NT2/D1 (cell line): ENCODE data around the gene OSER1.
"Not testable (repeated sequence)": the region's sequence is repeated elsewhere in the genome, so short reads cannot be mapped to it uniquely, and the experiment has no call there.

Experiments used
- DNase-seq: peaks from one replicate; pipeline ENCODE4 v3.0.0-alpha.2; 2011; ENCODE audit warnings: low read depth, low spot score
- H3K27me3 ChIP-seq: 2 replicates; pipeline ENCODE4 v1.6.0; 2011; ENCODE audit warnings: mild to moderate bottlenecking; ENCODE audit not compliant: insufficient read length, insufficient read depth
- H3K36me3 ChIP-seq: 2 replicates; pipeline ENCODE4 v1.6.1; 2011; ENCODE audit warnings: mild to moderate bottlenecking, low read length, mixed read lengths; ENCODE audit not compliant: insufficient read depth, insufficient read length
- H3K4me1 ChIP-seq: 2 replicates; pipeline ENCODE4 v1.5.1; 2011; ENCODE audit not compliant: insufficient read depth, insufficient read length
- H3K4me3 ChIP-seq: 2 replicates; pipeline ENCODE4 v1.5.1; 2011; ENCODE audit warnings: low read depth; ENCODE audit not compliant: insufficient read length
- H3K9ac ChIP-seq: 2 replicates; pipeline ENCODE4 v1.6.0; 2011; ENCODE audit warnings: low read depth; ENCODE audit not compliant: insufficient read length
- H3K9me3 ChIP-seq: 2 replicates; pipeline ENCODE4 v1.5.1; 2011; ENCODE audit warnings: mild to moderate bottlenecking, low read length; ENCODE audit not compliant: insufficient read depth
- SUZ12 ChIP-seq: IDR thresholded peaks from 2 replicates; pipeline ENCODE4 v1.6.1; 2011; ENCODE audit not compliant: insufficient read length, insufficient read depth; ENCODE audit errors: extremely low read depth
- YY1 ChIP-seq: IDR thresholded peaks from 2 replicates; pipeline ENCODE4 v1.6.1; 2011; ENCODE audit not compliant: insufficient read length, insufficient read depth
- ZNF274 ChIP-seq: IDR thresholded peaks from 2 replicates; pipeline ENCODE4 v1.6.1; 2011; ENCODE audit warnings: mild to moderate bottlenecking, low read depth, low read length

The OSER1 gene

DNA sequence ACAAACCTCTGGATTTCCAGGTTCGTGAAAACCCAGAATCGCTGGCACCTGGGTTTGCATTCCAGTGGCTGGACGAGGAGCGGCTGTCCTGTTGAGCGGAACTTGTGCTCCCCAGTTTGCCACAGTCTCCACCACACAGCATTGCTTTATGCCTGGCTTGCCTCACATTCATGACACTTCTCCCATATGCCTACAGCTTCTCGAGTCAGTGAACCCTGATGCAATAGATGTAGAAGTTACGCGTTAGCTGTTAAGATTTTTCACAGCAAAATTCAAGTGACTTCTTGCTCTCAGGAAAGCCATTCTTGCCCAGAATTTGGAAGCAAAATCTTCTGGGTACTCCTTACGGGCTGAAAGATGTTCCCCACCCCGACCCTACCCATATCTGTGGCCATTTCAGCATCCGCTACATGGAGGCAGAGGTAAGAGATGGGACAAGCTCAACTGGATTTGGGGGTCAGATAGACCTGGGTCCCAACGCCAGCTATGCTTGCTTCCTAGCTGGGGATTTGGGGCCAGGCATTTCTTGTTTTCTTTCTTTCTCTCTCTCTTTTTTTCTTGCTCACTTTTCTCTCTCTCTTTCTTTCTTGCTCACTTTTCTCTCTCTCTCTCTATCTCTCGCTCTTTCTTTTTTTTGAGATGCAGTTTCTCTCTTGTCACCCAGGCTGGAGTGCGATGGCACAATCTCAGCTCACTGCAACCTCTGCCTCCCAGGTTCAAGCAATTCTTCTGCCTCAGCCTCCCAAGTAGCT lies 24.2 kb upstream of the OSER1 start:
- Histone ChIP-seq H3K4me1 (peaks cover 4% of the 10 kb centered on the region), H3K9me3 (peaks cover 5% of the 10 kb centered on the region; the same call in 1 of the 2 replicates), H3K36me3 (no peaks in the 10 kb centered on the region), H3K9ac (no peak overlapping the region), H3K4me3 (no peak overlapping the region), H3K27me3 (no peaks in the 10 kb centered on the region)
- TF ChIP-seq SUZ12 (no peak), YY1 (no peak), ZNF274 (no peak)
- no peak for DNase-seq

DNA sequence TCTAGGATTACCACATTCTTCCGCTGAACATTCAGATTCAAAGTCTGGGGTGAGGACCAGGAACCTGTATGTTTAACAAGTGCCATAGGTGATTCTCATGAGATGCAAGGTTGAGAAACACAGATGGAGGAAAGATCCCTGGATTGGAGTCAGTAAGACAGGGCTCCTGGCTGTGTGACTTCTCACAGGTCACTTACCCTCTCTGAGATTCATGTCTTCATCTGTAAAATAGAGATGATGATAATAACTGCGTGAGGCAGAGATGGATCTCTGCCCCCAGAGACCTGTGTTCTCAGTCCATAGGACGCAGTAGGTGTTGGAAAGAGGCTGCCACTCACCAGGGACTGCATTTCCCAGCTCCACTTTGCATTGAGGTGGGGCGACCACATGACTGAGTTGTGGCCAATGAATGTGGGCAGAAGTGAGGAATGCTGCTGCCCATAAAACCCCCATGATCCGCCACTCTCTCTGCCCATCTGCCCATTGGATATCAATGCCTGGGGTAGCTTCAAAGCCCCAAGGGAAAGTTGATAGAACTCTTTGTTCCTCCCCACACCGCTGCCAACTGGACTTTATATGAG lies 23.0 kb upstream of the OSER1 start:
- no peak overlapping the region for H3K4me3 ChIP-seq
- no peak for DNase-seq
- TF ChIP-seq SUZ12 (no peak), ZNF274 (no peak), YY1 (no peak)
- peaks cover 1% of the 10 kb centered on the region; the same call in 1 of the 2 replicates for H3K9me3 ChIP-seq
- H3K27me3 ChIP-seq = no peaks in the 10 kb centered on the region
- peaks cover 8% of the 10 kb centered on the region for H3K4me1 ChIP-seq
- H3K36me3 ChIP-seq = no peaks in the 10 kb centered on the region
- H3K9ac ChIP-seq = no peak overlapping the region

DNA sequence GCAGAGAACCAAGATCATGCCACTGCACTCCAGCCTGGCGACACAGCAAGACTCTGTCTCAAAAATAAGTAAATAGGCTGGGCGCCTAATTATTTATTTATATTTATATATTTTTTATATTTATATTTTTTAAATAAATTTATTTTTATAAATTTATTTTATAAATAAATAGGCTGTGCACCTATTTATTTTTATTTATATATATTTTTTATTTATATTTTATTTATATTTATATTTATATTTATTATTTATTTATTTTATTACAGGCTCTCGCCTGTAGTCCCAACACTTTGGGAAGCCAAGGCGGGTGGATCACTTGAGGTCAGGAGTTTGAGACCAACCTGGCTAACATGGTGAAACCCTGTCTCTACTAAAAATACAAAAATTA lies 21.9 kb upstream of the OSER1 start:
- H3K4me1 ChIP-seq = peaks cover 12% of the 10 kb centered on the region
- not testable (repeated sequence) for H3K9ac ChIP-seq, H3K36me3 ChIP-seq, DNase-seq, H3K4me3 ChIP-seq, H3K27me3 ChIP-seq, H3K9me3 ChIP-seq

DNA sequence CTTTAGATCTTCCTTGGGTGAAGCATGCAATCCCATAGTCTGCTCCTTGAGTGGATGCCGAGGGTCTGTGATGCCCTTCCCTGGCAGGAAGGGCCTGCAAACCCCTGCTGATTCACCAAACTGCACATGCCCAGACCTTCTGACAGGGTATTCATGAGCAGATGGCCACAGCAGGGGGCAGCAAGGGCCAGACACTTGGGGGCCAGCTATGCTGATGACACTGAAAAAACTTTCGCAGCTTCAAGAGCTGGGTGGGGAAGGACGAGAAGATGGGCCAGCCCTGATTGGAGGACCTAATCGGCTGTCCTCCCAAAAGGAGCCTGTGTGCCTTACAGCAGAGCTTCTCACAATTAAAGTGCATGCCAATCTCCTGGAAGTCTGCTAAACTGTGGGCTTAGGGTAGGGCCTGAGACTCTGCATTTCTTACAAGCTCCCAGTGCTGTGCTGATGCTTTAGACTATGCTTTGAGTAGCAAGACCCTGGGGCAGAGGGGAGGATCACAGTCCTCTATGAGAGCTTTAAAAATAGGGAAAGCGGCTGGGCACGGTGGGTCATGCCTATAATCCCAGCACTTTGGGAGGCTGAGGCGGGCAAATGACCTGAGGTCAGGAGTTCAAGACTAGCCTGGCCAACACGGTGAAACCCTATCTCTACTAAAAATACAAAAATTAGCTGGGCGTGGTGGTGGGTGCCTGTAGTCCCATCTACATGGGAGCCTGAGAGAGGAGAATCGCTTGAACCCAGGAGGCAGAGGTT lies 21.3 kb upstream of the OSER1 start:
- H3K9me3 ChIP-seq = no peaks in the 10 kb centered on the region
- no peak overlapping the region for H3K9ac ChIP-seq
- H3K27me3 ChIP-seq = no peaks in the 10 kb centered on the region
- peak; percentile 88 for DNase-seq
- H3K36me3 ChIP-seq = no peaks in the 10 kb centered on the region
- TF ChIP-seq SUZ12 (no peak), ZNF274 (no peak), YY1 (no peak)
- peaks cover 12% of the 10 kb centered on the region for H3K4me1 ChIP-seq
- no peak overlapping the region for H3K4me3 ChIP-seq

DNA sequence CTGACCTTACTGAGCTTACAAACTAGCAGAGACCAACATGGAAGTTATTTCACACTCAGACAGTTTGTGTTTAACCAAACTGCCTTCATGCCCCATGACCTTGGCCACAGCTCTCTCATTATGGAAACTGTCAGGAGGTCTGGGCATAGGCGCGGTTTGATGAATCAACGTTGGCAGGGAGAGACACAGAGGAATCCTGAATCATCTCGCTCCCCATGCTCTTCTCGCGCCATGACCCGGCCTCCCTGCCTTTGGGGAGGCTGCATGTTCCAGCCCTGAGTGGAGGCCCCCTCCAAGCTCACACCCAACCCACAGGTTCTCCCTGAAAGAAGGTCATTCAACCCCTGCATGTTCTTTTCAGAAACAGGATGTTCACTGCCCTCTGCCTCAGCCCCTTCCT lies 20.6 kb upstream of the OSER1 start:
- DNase-seq = no peak
- H3K27me3 ChIP-seq = no peaks in the 10 kb centered on the region
- TF ChIP-seq ZNF274 (no peak), YY1 (no peak), SUZ12 (no peak)

DNA sequence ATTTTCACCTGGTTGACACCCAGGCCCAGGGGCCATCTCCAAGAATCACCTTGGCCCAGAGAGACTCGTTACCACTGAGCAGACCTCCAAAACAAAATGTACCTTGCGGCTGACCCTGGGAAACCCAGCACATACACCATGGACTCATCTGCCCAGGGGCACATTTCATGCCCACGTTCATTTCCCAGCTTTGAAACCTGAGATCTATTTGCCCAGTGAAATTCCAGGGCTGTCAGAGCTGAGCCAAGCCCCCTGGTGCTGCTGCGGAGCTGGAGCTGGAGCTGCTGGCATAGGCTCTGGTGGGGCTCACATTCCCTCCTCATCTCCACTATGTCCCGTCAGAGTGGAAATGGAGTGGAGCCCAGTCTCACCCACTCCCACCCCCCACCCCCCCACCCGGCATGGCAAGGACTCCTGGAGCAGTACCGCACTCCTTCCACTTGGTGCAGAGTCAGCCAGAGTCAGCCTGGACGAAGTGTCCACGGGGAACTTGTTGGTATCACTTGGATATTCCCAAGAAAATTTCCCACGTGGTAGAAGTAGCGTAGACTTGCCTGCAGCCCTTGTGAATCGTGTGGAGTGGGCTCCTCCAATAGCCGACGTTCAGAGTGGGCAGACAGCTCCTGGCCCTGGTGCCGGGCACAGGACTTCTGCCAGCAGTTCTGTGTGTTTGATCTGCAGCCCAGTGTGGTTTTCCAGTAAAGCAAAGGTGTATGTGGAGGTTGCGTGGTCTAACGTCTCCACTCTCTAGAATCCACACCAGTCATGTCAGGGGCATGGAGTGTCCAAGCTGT lies 18.1 kb upstream of the OSER1 start:
- Histone ChIP-seq H3K4me1 (peaks cover 12% of the 10 kb centered on the region), H3K27me3 (no peaks in the 10 kb centered on the region), H3K9ac (peak overlapping the region; percentile 52), H3K36me3 (no peaks in the 10 kb centered on the region), H3K4me3 (no peak overlapping the region), H3K9me3 (no peaks in the 10 kb centered on the region)
- TF ChIP-seq YY1 (no peak), ZNF274 (no peak), SUZ12 (no peak)
- DNase-seq = no peak

More for the DNA sequence above, 20.6 kb upstream of the OSER1 start:
- Histone ChIP-seq H3K36me3 (no peaks in the 10 kb centered on the region), H3K9ac (no peak overlapping the region), H3K4me1 (peaks cover 12% of the 10 kb centered on the region), H3K4me3 (no peak overlapping the region), H3K9me3 (no peaks in the 10 kb centered on the region)
